D341Med (cell line): Measurements from ENCODE around the gene ERAP2.
"Not testable (repeated sequence)": the region's sequence is repeated elsewhere in the genome, so short reads cannot be mapped to it uniquely, and the experiment has no call there.

Experiments
- DNase-seq: peaks from one replicate; pipeline ENCODE4 v3.0.0; 2012; ENCODE audit warnings: low spot score

ERAP2 gene

GRCh38 chr5:96901384-96901783 lies 25.1 kb downstream of the ERAP2 start:
- DNase-seq: no peak

DNA sequence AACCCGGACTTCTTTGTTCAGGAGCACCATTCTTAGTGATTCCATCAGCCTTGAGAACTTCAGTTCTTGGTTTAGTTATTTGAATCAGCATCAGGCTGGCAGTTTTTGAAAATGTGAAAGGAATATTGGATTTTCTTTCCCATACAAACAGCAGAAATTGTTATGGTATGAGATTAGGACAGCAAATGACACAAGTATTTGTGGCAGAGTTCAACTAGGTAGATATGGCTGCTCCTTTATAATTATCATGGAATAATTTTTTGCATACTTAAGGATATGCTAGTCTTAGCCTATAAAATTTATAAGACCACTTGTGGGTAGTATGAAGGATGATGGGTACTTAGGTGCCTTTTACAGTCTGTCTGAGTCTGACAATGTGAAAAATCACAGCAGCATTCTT lies 25.5 kb downstream of the ERAP2 start:
- no peak for DNase-seq

- no peak for DNase-seq
These were observed 26.6 kb downstream of the ERAP2 start for GRCh38 chr5:96902876-96903275.

- no peak for DNase-seq
These were observed 27.0 kb downstream of the ERAP2 start for GRCh38 chr5:96903300-96903699.

- no peak for DNase-seq
These were observed 28.0 kb downstream of the ERAP2 start for GRCh38 chr5:96904054-96904931.

DNA sequence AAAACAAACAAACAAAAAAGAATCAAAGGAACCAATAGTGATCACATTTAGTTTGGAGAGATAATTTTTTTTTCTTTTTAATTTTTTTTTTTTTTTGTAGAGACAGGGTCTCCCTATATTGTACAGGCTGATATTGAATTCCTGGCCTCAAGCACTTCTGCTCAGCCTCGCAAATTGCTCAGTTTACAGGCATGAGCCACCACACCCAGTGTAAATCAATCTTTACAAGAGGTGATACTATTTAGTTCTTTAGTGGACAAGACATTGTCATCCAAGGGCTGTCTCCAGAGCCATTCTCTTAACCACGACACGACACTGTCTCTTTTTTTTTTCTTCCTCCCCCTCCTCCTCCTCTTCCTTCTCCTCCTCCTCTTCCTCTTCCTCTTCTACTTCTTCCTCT lies 29.6 kb downstream of the ERAP2 start:
- no peak for DNase-seq

GRCh38 chr5:96909003-96909402 lies 32.7 kb downstream of the ERAP2 start:
- DNase-seq: no peak

DNA sequence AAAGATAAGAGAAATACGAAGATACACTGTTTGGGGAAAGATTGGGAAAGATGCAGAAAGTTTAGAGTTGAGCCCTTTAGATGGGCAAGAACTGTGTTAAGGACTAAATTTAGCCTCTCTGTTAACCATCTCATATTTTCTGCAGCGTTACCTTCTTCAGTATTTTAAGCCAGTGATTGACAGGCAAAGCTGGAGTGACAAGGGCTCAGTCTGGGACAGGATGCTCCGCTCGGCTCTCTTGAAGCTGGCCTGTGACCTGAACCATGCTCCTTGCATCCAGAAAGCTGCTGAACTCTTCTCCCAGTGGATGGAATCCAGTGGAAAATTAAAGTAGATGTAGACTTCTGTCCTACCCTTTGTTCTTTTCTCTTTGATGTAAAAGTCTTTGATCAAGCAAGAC lies 33.1 kb downstream of the ERAP2 start:
- no peak for DNase-seq

DNA sequence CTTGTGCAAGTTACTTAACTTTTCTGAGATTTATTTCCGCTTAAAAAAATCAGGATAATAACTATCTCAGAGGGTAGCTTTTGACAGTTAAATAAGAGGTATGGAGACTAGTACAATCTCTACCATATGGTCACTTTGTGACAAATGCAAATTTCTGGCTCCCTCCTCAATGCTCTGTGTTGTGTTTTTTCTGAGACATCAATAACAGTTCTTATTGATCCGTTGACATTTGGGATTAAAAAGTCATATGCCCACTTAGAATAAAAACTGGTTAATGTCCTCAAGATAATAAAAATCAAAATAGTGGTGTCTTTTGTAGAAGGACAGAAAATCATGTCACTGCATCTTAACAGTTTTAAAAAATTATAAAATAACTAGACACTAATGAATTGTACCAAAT lies 34.8 kb downstream of the ERAP2 start:
- no peak for DNase-seq

DNA sequence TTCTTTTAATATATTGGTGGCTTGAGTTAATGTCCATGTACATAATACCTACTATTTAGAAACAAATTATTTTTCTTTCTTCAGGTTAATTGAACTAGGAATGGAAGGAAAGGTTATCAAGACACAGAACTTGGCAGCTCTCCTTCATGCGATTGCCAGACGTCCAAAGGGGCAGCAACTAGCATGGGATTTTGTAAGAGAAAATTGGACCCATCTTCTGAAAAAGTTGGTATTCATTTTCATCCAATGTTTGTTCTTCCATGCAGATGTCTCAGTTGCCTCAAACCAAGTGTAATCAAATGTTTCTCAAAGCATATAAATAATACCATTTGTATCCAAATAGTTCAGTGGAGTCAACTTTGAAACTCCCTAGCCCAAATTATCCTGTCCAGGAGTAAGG lies 36.9 kb downstream of the ERAP2 start:
- DNase-seq: no peak

DNA sequence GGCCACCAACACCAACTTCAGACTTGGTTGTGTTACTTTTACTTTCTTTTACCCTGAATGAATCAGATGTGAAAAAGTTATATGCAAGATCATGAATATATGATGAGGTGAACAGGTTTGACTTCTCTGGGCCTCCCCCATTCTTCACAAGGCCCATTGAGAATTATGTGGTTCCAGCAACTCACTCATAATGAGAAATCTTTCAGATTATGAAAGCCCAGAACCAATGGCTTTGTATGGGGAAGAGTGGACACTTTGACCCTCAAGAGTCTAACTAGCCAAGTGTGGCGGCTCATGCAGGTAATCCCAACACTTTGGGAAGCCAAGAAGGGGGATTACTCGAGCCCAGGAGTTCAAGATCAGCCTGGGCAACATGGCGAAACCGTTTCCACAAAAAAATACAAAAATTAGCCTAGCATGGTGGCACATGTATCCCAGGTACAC lies 43.5 kb downstream of the ERAP2 start:
- DNase-seq: no peak

DNA sequence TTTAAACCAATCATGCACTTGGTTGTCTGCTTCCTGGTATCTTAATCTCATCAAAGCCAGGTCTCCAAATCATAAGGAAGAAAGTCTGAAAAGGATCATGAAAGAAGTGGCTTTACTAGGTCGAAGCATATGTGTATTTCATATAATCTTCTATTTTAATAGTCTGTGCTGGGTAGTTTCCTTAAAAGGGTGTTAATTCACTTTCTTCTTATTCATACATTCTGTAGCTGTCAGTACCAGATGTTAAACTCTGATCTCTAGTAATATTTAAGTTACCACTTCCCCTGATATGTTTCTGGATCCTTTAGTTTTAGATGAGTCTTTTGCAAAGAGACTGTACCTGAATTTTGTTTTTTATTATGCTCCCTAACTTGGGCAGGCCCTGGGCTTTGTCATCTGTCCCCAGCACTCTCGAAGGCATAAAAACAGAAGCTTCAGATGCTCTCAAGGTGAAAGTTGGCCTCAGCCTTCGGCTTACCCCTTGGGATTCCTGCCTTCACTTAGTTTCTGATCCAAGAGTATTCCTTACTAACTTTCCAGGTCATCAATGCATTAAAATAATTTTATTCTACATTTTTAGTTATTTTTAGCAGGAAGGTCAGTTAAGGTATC lies 44.5 kb downstream of the ERAP2 start:
- DNase-seq: no peak

DNA sequence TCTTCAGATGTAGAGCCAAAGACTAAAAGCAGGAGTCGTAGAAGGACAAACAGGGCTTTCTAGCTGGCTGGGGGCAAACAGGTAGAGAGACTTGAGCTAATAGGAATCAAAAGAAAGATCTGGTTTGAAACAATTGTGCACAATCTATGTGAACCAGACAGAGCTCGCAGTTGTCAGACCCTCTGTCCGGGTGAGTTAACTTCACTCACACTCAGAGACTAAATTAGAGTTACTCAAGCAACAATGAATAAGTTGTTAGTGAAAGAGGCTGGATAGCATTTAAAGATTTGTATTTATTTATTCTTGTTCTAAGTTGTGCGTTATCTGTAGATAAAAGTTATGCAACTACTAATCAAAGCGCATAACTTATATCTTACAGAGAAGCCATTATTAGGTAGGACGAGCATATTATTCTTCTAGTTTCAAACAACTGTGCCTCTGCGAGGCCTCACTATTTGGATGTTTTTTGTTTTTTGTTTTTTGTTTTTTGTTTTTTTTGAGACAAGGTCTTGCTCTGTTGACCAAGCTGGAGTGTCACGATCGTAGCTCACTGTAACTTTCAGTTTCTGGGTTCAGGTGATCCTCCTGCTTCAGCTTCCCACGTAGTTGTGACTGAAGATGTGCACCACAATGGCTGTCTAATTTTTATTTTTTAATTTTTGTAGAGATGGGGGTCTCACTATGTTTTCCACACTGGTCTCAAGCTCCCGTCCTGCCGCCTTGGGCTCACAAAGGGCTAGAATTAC lies 46.4 kb downstream of the ERAP2 start:
- DNase-seq: no peak

- no peak for DNase-seq
These were observed 47.7 kb downstream of the ERAP2 start for GRCh38 chr5:96924016-96924443.

DNA sequence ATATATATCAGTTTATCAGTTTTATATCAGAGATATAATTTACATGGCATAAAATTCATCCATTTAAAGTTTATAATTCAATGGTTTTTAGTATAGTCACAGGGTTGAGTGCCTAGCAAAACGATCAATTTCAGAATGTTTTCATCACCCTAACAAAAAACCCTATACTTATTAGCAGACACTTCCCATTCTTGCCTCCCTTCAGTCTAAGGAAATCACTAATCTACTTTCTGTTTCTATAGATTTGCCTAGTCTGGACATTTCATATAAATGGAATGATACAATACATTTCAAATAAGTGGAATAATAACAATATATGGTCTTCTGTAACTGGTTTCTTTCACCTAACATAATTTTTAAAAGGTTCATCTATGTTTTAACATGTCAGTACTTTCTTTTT lies 50.0 kb downstream of the ERAP2 start:
- DNase-seq: no peak

DNA sequence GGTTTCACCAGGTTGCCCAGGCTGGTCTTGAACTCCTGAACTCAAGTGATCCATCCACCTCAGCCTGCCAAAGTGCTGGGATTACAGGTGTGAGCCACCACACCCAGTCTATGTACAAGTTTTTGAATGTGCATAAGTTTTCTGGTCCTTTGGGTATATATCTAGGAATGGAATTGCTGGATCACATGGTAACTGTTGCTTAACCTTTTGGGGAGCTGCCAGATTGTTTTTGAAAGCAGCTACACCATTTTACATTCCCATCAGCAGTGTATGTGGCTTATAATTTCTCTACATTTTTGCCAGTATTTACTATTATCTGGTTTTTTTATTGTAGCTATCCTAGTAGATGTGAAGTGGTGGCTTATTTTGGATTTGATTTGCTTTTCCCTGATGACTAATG lies 50.7 kb downstream of the ERAP2 start:
- DNase-seq: no peak

- DNase-seq: no peak
These were observed 52.8 kb downstream of the ERAP2 start for GRCh38 chr5:96928931-96929708.

DNA sequence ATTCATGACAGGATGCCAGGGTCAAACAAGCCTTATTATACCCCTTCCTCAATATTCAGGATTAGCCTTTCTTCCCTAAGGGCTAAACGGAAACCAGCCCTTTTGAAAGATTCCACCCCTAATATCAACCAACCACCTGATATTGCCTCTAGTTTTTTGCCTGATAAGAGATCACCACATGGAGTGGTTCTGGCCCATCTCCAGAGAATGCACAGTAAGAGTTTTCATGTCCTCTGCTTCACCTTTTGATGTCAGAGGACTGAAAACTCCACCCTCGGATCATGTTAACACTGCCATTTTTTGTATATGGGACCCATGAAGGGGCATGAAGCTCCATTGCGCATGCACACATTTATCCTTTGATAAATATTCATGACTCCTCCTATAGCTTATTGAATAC lies 53.8 kb downstream of the ERAP2 start:
- no peak for DNase-seq

GRCh38 chr5:96930589-96930988 lies 54.3 kb downstream of the ERAP2 start:
- DNase-seq: no peak

GRCh38 chr5:96931037-96931436 lies 54.7 kb downstream of the ERAP2 start:
- not testable (repeated sequence) for DNase-seq

GRCh38 chr5:96931605-96932004 lies 55.3 kb downstream of the ERAP2 start:
- DNase-seq: no peak

DNA sequence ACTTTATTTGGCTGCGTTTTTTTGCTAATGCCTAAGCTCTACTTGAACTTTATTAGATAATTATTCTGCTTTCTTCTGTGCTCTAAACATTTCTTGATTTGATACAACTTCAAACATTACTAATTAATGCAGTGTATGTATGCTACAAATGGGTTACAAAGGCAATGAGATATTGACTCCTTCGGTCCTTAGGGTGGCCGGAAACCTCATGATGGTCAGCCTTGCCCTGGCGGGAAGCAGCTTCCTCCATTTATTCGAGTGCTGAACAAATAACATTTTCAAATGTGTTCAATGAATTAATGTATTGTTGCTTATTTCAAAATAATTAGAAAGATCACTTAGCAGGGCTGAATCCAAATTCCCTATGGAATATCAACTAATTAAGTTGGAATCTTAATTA lies 55.7 kb downstream of the ERAP2 start:
- DNase-seq: no peak
